Vagina (tissue), 2 donors: ENCODE measurements around the gene CCR7.

Experiments
- CTCF ChIP-seq, 3 experiments: fragments of 450-650 bp in 2 of 3; fragments of 200-600 bp in 1 of 3; sonication (generic) in 1 of 3; IDR thresholded peaks; one replicate each; pipeline ENCODE4 v1.5.1; 2017 to 2019; ENCODE audit warnings: antibody characterized with exemption in 3 of 3, mild to moderate bottlenecking in 2 of 3, moderate library complexity in 2 of 3
- POLR2A ChIP-seq, 2 donors: fragments of 450-650 bp; IDR thresholded peaks; one replicate each; pipeline ENCODE4 v1.6.1; 2017; ENCODE audit warnings: antibody characterized with exemption in 2 of 2, mild to moderate bottlenecking in 2 of 2, moderate library complexity in 2 of 2
- POLR2AphosphoS5 ChIP-seq, 2 donors: sonication (generic); formaldehyde crosslinking; IDR thresholded peaks; one replicate each; pipeline ENCODE4 v1.9.0; 2017; ENCODE audit warnings: antibody characterized with exemption in 2 of 2, mild to moderate bottlenecking in 2 of 2, low read depth in 1 of 2; ENCODE audit not compliant: insufficient read depth in 1 of 2

GRCh38 chr17:40547785-40548478 lies 17.3 kb downstream of the CCR7 start:
- TF ChIP-seq CTCF (IDR thresholded peaks at IDR 0.05) (no peak), POLR2AphosphoS5 (IDR thresholded peaks at IDR 0.05; ENCODE audit: insufficient read depth in 1 of 2, low read depth in 1 of 2) (no peak), POLR2A (IDR thresholded peaks at IDR 0.05) (no peak)
